NCI-H345 treated with DMSO at 0.1 percent for 48 hours (cell line): ENCODE results near the gene SMYD1.
A peak's percentile ranks its signal among the peaks of the same experiment; 100 is the strongest.
"Not testable (repeated sequence)": the region's sequence is repeated elsewhere in the genome, so short reads cannot be mapped to it uniquely, and the experiment has no call there.

Source experiments
- DNase-seq: peaks from one replicate; lab custom pipeline; 2025; ENCODE audit not compliant: unreplicated experiment; lab: John Stamatoyannopoulos, UW

The SMYD1 gene

GRCh38 chr2:88067598-88067997 is at the start of gene SMYD1:
SMYD1 (plus strand) TSS chr2:88067825; CDS start chr2:88067865, 40 bp downstream.
- no peak for DNase-seq

GRCh38 chr2:88018077-88018805 is 49.4 kb upstream of the SMYD1 start:
- not testable (repeated sequence) for DNase-seq

- no peak for DNase-seq
Observed at GRCh38 chr2:88018909-88019308, 48.7 kb upstream of the SMYD1 start.

- no peak for DNase-seq
Observed at GRCh38 chr2:88019985-88020384, 47.6 kb upstream of the SMYD1 start.

- DNase-seq: no peak
Observed at GRCh38 chr2:88022669-88022921, 45.0 kb upstream of the SMYD1 start.

GRCh38 chr2:88024509-88024908 is 43.1 kb upstream of the SMYD1 start:
- DNase-seq: no peak

GRCh38 chr2:88027697-88028389 is 39.8 kb upstream of the SMYD1 start:
- DNase-seq: no peak

- DNase-seq: no peak
Observed at GRCh38 chr2:88028931-88029330, 38.7 kb upstream of the SMYD1 start.

- no peak for DNase-seq
Observed at GRCh38 chr2:88032070-88032702, 35.4 kb upstream of the SMYD1 start.

- no peak for DNase-seq
Observed at GRCh38 chr2:88036182-88036581, 31.4 kb upstream of the SMYD1 start.

- no peak for DNase-seq
Observed at GRCh38 chr2:88036606-88037005, 31.0 kb upstream of the SMYD1 start.

GRCh38 chr2:88038263-88039105 is 29.1 kb upstream of the SMYD1 start:
- no peak for DNase-seq

GRCh38 chr2:88042476-88042875 is 25.1 kb upstream of the SMYD1 start:
- no peak for DNase-seq

- DNase-seq: not testable (repeated sequence)
Observed at GRCh38 chr2:88045561-88045960, 22.1 kb upstream of the SMYD1 start.

GRCh38 chr2:88048541-88048940 is 19.1 kb upstream of the SMYD1 start:
- no peak for DNase-seq

GRCh38 chr2:88049622-88050021 is 18.0 kb upstream of the SMYD1 start:
- DNase-seq: no peak

- no peak for DNase-seq
Observed at GRCh38 chr2:88051792-88052191, 15.8 kb upstream of the SMYD1 start.

- DNase-seq: no peak
Observed at GRCh38 chr2:88053296-88053695, 14.3 kb upstream of the SMYD1 start.

GRCh38 chr2:88053934-88054781 is 13.5 kb upstream of the SMYD1 start:
- peak; percentile 4 for DNase-seq

GRCh38 chr2:88054782-88055370 is 12.7 kb upstream of the SMYD1 start:
- peak; percentile 22 for DNase-seq
